Measurements from ENCODE around the gene TEDDM1. TPM values are rescaled to one million over a fixed set of nuclear protein-coding genes. Genes with fewer than 3 reads are reported as not detected.

The TEDDM1 gene
- total RNA-seq, 1 donor from 2014 or later, result not detected

DNA sequence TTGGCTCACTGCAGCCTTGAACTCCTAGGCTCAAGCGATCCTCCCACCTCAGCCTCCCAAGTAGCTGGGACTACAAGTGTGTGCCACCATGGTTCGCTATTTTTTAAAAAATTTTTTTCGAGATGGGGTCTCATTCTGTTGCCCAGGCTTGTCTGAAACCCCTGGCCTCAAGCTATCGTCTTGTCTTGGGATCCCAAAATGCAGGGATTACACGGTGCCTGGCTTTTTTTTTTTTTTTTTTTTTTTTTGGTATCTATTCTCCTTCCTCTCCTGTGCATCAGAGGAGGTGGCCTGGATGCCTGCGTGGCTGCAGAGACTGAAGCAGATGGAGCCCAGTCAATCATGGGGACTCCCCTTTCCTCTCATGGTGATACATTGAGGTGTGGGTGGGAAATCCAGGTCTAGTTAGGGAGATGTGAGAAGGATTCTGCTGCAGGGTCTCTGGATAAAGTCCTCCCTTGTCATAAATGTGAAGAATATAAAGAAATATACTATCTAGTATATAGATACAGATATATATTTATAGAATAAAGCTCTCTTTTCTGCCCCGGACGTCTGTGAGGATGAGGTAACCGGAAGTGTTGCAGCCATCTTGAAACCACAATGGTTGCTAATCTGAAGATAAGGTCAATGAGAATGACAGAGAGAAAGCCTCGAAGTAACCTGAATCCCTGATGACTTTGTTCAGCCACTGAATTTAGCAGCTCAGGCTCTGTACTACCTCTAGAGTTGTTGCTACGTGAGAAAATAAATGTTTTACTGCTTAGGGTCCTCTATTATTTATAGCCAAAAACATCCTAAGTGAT lies 30.0 kb upstream of the TEDDM1 start:
- no peak overlapping the region for H3K27ac ChIP-seq
- no peaks in the 10 kb centered on the region for H3K4me1 ChIP-seq
- ATAC-seq (peak; percentile 36), DNase-seq (no peak)
- intact Hi-C loops (cut with DNase I), result no loop called here
- TF ChIP-seq, protein P1, sequence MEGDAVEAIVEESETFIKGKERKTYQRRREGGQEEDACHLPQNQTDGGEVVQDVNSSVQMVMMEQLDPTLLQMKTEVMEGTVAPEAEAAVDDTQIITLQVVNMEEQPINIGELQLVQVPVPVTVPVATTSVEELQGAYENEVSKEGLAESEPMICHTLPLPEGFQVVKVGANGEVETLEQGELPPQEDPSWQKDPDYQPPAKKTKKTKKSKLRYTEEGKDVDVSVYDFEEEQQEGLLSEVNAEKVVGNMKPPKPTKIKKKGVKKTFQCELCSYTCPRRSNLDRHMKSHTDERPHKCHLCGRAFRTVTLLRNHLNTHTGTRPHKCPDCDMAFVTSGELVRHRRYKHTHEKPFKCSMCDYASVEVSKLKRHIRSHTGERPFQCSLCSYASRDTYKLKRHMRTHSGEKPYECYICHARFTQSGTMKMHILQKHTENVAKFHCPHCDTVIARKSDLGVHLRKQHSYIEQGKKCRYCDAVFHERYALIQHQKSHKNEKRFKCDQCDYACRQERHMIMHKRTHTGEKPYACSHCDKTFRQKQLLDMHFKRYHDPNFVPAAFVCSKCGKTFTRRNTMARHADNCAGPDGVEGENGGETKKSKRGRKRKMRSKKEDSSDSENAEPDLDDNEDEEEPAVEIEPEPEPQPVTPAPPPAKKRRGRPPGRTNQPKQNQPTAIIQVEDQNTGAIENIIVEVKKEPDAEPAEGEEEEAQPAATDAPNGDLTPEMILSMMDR (IDR thresholded peaks at IDR 0.05), result no peak
- H3K27me3 ChIP-seq, result no peaks in the 10 kb centered on the region
- no peak overlapping the region for H3K4me3 ChIP-seq
- H3K36me3 ChIP-seq, result no peaks in the 10 kb centered on the region
- H3K9me3 ChIP-seq, result no peaks in the 10 kb centered on the region

DNA sequence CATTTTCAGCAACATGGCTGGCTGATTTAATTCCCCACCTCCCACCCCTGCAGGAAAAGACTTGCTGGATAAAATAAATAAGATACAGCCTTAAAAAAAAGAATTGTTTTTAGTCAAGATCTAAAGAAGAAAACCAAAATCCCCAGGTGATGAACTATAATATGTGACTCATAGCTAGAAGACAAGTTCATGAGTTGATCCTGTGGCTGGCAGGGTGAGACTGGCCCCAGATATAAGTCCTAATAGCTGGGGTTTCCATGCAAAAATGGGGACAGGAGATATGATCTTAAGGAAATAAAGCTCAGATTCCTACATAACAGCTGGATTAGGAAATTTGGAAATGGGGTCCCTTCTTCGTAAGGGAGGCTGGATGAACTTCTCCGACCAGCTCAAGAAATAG lies 27.6 kb upstream of the TEDDM1 start:
- ATAC-seq (no peak), DNase-seq (no peak)
- no peaks in the 10 kb centered on the region for H3K36me3 ChIP-seq
- no peaks in the 10 kb centered on the region for H3K4me1 ChIP-seq
- H3K4me3 ChIP-seq, result no peak overlapping the region
- H3K27me3 ChIP-seq, result no peaks in the 10 kb centered on the region
- intact Hi-C loops (cut with DNase I), result no loop called here
- no peaks in the 10 kb centered on the region for H3K9me3 ChIP-seq
- no peak overlapping the region for H3K27ac ChIP-seq
- TF ChIP-seq, protein P1 (IDR thresholded peaks at IDR 0.05), result no peak

DNA sequence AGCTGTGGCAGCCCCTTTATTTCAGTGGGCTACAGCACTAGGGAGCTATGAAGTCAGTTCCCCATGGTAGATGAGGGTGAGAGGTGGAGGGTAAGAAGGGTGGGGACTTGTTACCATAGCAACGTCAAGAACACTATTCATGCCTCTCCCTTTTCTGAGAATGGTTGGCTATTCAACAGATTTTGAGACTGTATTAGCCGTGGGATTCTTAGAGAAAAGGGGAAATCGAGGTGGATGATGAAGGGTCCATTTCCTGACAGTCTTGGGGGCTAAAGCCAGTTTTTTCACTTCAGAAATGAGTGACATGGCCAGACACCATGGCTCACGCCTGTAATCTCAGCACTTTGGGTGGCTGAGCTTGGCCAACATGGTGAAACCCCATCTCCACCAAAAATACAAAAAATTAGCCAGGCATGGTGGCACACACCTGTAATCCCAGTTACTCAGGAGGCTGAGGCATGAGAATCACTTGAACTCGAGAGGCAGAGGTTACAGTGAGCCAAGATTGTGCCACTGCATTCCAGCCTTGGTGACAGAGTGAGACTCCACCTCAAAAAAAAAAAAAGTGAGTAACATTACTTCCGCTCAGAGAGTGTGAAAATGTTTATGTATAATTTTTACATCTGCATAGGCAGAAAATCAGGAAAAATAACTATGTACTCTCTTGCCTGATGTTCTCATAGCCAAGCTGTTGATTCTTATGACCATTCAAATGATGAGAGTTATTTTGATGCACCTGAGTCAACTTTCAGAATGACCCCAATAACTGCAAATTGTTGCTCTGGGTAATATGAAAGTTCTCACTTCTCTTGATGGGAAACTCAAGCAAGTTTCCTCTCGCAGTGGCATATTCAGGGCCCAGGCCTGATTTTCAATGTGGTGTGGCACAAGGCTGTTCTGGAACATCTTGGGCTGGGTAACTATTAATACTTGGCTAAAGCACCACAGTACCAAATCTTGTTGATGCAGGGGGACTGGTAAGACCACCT lies 26.3 kb upstream of the TEDDM1 start:
- no peak overlapping the region for H3K4me3 ChIP-seq
- H3K9me3 ChIP-seq, result no peaks in the 10 kb centered on the region
- TF ChIP-seq, protein P1 (IDR thresholded peaks at IDR 0.05), result no peak
- intact Hi-C loops (cut with DNase I), result no loop called here
- no peaks in the 10 kb centered on the region for H3K36me3 ChIP-seq
- no peaks in the 10 kb centered on the region for H3K4me1 ChIP-seq
- DNase-seq (no peak), ATAC-seq (no peak)
- H3K27me3 ChIP-seq, result no peaks in the 10 kb centered on the region
- no peak overlapping the region for H3K27ac ChIP-seq

DNA sequence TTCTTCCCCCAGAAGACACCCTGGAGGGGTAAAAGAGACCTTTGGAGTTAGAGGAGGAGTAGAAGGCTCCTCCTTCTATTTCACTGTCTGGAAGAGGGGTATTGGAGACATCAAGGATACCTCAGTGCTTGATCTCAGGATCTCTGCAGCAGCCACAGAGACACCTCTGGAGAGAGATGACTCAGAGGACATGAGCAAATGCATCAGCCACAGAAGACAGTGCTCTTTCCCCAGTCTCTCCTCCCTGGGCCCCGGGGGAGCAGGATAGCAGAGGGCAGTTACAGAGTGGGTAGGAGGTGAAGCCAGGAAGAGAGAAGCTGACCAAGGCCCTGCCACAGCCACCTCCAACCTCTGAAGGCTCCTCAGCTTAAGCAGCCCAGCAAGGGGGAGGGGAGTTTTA lies 15.3 kb upstream of the TEDDM1 start:
- DNase-seq, result no peak
- peak; percentile 9 for ATAC-seq
- Histone ChIP-seq H3K4me1 (no peaks in the 10 kb centered on the region), H3K9me3 (no peaks in the 10 kb centered on the region), H3K27ac (no peak overlapping the region), H3K36me3 (no peaks in the 10 kb centered on the region), H3K27me3 (peaks cover 4% of the 10 kb centered on the region), H3K4me3 (no peak overlapping the region)
- intact Hi-C loops (cut with DNase I), result no loop called here
- TF ChIP-seq, protein P1 (IDR thresholded peaks at IDR 0.05), result no peak

DNA sequence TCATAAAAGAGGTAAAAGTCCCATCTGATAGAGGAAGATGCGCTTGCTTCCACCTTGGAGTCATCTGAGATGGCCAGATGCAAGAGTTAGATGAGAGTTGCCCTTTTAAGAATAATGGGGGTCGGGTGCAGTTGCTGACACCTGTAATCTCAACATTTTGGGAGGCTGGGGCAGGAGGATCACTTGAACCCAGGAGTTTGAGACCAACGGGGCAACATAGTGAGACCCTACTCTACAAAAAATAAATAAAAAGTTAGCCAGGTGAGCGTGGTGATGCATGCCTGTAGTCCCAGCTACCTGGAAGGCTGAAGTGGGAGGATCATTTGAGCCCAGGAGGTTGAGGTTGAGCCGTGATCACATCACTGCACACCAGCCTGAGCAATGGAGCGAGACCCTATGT lies 13.5 kb upstream of the TEDDM1 start:
- ATAC-seq (no peak), DNase-seq (no peak)
- Histone ChIP-seq H3K27ac (no peak overlapping the region), H3K27me3 (peaks cover 4% of the 10 kb centered on the region), H3K4me1 (no peaks in the 10 kb centered on the region), H3K36me3 (no peaks in the 10 kb centered on the region), H3K9me3 (no peaks in the 10 kb centered on the region), H3K4me3 (no peak overlapping the region)
- intact Hi-C loops (cut with DNase I), result no loop called here
- TF ChIP-seq, protein P1 (IDR thresholded peaks at IDR 0.05), result no peak

Data from upper lobe of right lung (tissue), 1 donor.